ENCODE data around the gene TSPY4.
"Not testable (repeated sequence)": the region's sequence is repeated elsewhere in the genome, so short reads cannot be mapped to it uniquely, and the experiment has no call there.

TSPY4 gene

GRCh38 chrY:9337164-9337563, at the start of gene TSPY4:
TSS of gene TSPY4 (plus strand) at chrY:9337464. CDS start at chrY:9337510, 46 bp downstream.
- not testable (repeated sequence) for DNase-seq

GRCh38 chrY:9320996-9321395, 16.3 kb upstream of the TSPY4 start:
- no peak for DNase-seq

GRCh38 chrY:9357497-9357896, 20.2 kb downstream of the TSPY4 start, which contains the start of gene TSPY8:
TSS of gene TSPY8 (plus strand) at chrY:9357797. CDS start at chrY:9357843, 46 bp downstream.
- not testable (repeated sequence) for DNase-seq

Measured in right forelimb (tissue), 1 donor.